Panc1 (cell line): Measurements from ENCODE around the gene UBR3. TPM values are rescaled to one million over a fixed set of nuclear protein-coding genes. Genes with fewer than 3 reads are reported as not detected.
"Not testable (repeated sequence)": the region's sequence is repeated elsewhere in the genome, so short reads cannot be mapped to it uniquely, and the experiment has no call there.

ENCODE experiments used
- ATAC-seq: fragments of 200-7000 bp; cut with Tn5 transposase; 2 replicates; pipeline ENCODE4 v1.9.1; 2020; ENCODE audit warnings: mild to moderate bottlenecking, moderate library complexity
- BruUV-seq: library from RNA; stranded (reverse); fragments of 400-500 nt; replicated peaks from 2 replicates; lab custom pipeline; 2021; lab: Mats Ljungman, UMichigan
- CTCF ChIA-PET: fragments of 300-600 bp; sonication (Branson Sonifier 250); formaldehyde crosslinking; loops from one replicate; lab custom pipeline; 2022; ENCODE audit warnings: antibody characterized with exemption; lab: Charles Lee
- POLR2A ChIA-PET: fragments of 300-600 bp; sonication (Branson Sonifier 250); formaldehyde crosslinking; loops from one replicate; lab custom pipeline; 2022; ENCODE audit warnings: antibody characterized with exemption; lab: Charles Lee
- DNase-seq: peaks from one replicate; pipeline ENCODE4 v3.0.0-alpha.2; 2010; ENCODE audit warnings: low read depth, low spot score
- H3K27ac ChIP-seq: 2 replicates; pipeline ENCODE4 v1.5.1; 2011; ENCODE audit warnings: mild to moderate bottlenecking, low read length, inconsistent platforms
- H3K27me3 ChIP-seq: fragments of 200-500 bp; sonication (Bioruptor generic); 2 replicates; pipeline ENCODE4 v1.6.0; 2014; ENCODE audit warnings: low read length, inconsistent platforms; ENCODE audit not compliant: control insufficient read depth, insufficient read depth
- H3K36me3 ChIP-seq: fragments of 200-500 bp; sonication (Bioruptor generic); 2 replicates; pipeline ENCODE4 v1.5.1; 2014; ENCODE audit warnings: inconsistent platforms, mild to moderate bottlenecking, low read length, moderate library complexity; ENCODE audit not compliant: control insufficient read depth, insufficient read depth
- H3K4me1 ChIP-seq: 2 replicates; pipeline ENCODE4 v1.5.1; 2011; ENCODE audit warnings: inconsistent platforms, mild to moderate bottlenecking, low read length, moderate library complexity; ENCODE audit not compliant: control insufficient read depth, insufficient read depth
- H3K4me3 ChIP-seq, 2 experiments: 2 replicates each; pipeline ENCODE4 v1.5.1; 2011 to 2012; ENCODE audit warnings: low read depth in 2 of 2, low read length in 2 of 2, mild to moderate bottlenecking in 2 of 2, inconsistent platforms in 1 of 2, moderate library complexity in 1 of 2
- H3K9me3 ChIP-seq: fragments of 200-500 bp; sonication (Bioruptor generic); 2 replicates; pipeline ENCODE4 v1.5.1; 2014; ENCODE audit warnings: low read depth, mild to moderate bottlenecking, inconsistent platforms, low read length, moderate library complexity; ENCODE audit not compliant: control insufficient read depth, insufficient read depth
- CTCF ChIP-seq: fragments of 450-650 bp; IDR thresholded peaks from 2 replicates; pipeline ENCODE4 v1.5.1; 2017; ENCODE audit warnings: mild to moderate bottlenecking
- POLR2AphosphoS5 ChIP-seq: IDR thresholded peaks from 2 replicates; pipeline ENCODE4 v1.6.1; 2012; ENCODE audit warnings: mild to moderate bottlenecking, low read depth, low read length, moderate library complexity
- REST ChIP-seq, 2 experiments: IDR thresholded peaks; 2 replicates each; pipeline ENCODE4 v1.6.1; 2011 to 2012; ENCODE audit warnings: low read depth in 2 of 2, control low read depth in 1 of 2, low read length in 1 of 2, mild to moderate bottlenecking in 1 of 2, moderate library complexity in 1 of 2; ENCODE audit not compliant: insufficient read depth in 1 of 2
- SIN3A ChIP-seq: IDR thresholded peaks from 2 replicates; pipeline ENCODE4 v1.6.1; 2012; ENCODE audit warnings: low read depth, mild to moderate bottlenecking, low read length, moderate library complexity, borderline replicate concordance; ENCODE audit not compliant: insufficient read depth
- TCF7L2 ChIP-seq: IDR thresholded peaks from 2 replicates; pipeline ENCODE4 v1.6.1; 2011; ENCODE audit warnings: mild to moderate bottlenecking, low read depth, low read length, inconsistent platforms
- in situ Hi-C: cut with HindIII; loops from 2 replicates; pipeline ENCODE4 v1.10.0; 2016; ENCODE audit warnings: low sequenced_read_pairs, low pct_unique_long_range_greater_than_20kb
- intact Hi-C: fragments of 100-400 bp; cut with micrococcal nuclease; formaldehyde crosslinking; loops from one replicate; pipeline ENCODE4 v1.10.0; 2022; ENCODE audit not compliant: unreplicated experiment
- total RNA-seq: library from RNA; stranded (reverse); gene quantifications from one replicate; pipeline ENCODE4 v1.2.1, GENCODE V29; 2021; ENCODE audit not compliant: unreplicated experiment

Gene UBR3
- total RNA-seq, 1 experiment from 2014 or later, result 27.9 TPM

- no peak overlapping the region for H3K27ac ChIP-seq
- intact Hi-C loops (no loop called here), in situ Hi-C loops (no loop called here)
- DNase-seq (no peak), ATAC-seq (no peak)
- H3K27me3 ChIP-seq, result no peaks in the 10 kb centered on the region
- no peaks in the 10 kb centered on the region for H3K4me1 ChIP-seq
- no peak overlapping the region for H3K4me3 ChIP-seq
- ChIA-PET POLR2A (no interaction called here), CTCF (no interaction called here)
- TF ChIP-seq REST (IDR thresholded peaks at IDR 0.05; ENCODE audit: insufficient read depth in 1 of 2, low read depth in 2 of 2, low read length in 1 of 2) (no peak), SIN3A (no peak), POLR2AphosphoS5 (no peak), TCF7L2 (no peak), CTCF (no peak)
- no peaks in the 10 kb centered on the region for H3K9me3 ChIP-seq
- H3K36me3 ChIP-seq, result peaks cover 55% of the 10 kb centered on the region
- BruUV-seq, result no TSS peak
Observed at GRCh38 chr2:169808221-169808620, 19.0 kb upstream of the UBR3 start.

GRCh38 chr2:169815849-169816248, 11.4 kb upstream of the UBR3 start:
- intact Hi-C loops, result no loop called here
- H3K4me1 ChIP-seq, result no peaks in the 10 kb centered on the region
- in situ Hi-C loops, result no loop called here
- TF ChIP-seq TCF7L2 (no peak), REST (IDR thresholded peaks at IDR 0.05; ENCODE audit: insufficient read depth in 1 of 2, low read depth in 2 of 2, low read length in 1 of 2) (no peak), POLR2AphosphoS5 (no peak), SIN3A (no peak), CTCF (no peak)
- ChIA-PET POLR2A (no interaction called here), CTCF (no interaction called here)
- no TSS peak for BruUV-seq
- H3K27ac ChIP-seq, result no peak overlapping the region
- H3K27me3 ChIP-seq, result no peaks in the 10 kb centered on the region
- no peak overlapping the region for H3K4me3 ChIP-seq
- H3K9me3 ChIP-seq, result no peaks in the 10 kb centered on the region
- ATAC-seq (no peak), DNase-seq (no peak)
- H3K36me3 ChIP-seq, result peaks cover 9% of the 10 kb centered on the region

GRCh38 chr2:169816961-169817360, 10.3 kb upstream of the UBR3 start:
- H3K27ac ChIP-seq, H3K4me1 ChIP-seq, H3K27me3 ChIP-seq, CTCF ChIA-PET, ATAC-seq, H3K4me3 ChIP-seq, POLR2A ChIA-PET, H3K9me3 ChIP-seq, BruUV-seq, H3K36me3 ChIP-seq, intact Hi-C loops, in situ Hi-C loops, DNase-seq: not testable (repeated sequence)

GRCh38 chr2:169817369-169817768, 9.9 kb upstream of the UBR3 start:
- H3K9me3 ChIP-seq, in situ Hi-C loops, H3K36me3 ChIP-seq, CTCF ChIA-PET, H3K4me1 ChIP-seq, intact Hi-C loops, ATAC-seq, DNase-seq, H3K27ac ChIP-seq, BruUV-seq, POLR2A ChIA-PET, H3K4me3 ChIP-seq, H3K27me3 ChIP-seq: not testable (repeated sequence)
